ENCODE results near the gene LRRC10.
"Not testable (repeated sequence)": the region's sequence is repeated elsewhere in the genome, so short reads cannot be mapped to it uniquely, and the experiment has no call there.

The LRRC10 gene

GRCh38 chr12:69616025-69616424 is 5.3 kb upstream of the LRRC10 start:
- DNase-seq: no peak

DNA sequence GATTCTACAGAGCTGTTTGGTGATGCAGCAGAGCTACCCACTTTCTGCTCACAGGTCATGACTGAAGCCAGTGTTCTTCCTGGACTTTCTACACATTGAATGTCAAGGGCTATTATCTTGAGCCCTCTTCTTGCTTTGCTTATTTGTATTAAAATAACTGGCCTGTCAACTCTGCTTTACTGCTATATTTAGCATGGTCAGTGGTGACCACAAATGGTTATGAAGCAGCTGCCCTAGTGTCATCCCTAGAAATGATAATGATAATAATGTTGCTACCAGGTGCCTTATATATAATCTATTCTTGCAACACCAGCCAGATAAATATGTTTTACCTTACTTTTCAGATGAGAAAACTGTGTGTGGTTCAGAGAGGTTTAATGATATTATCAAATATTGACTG is 2.6 kb upstream of the LRRC10 start:
- DNase-seq: no peak

- DNase-seq: no peak
Measured at GRCh38 chr12:69610126-69610525, 581 bp downstream of the LRRC10 start.

- peak; percentile 12 for DNase-seq
Measured at GRCh38 chr12:69608114-69608513, 2.6 kb downstream of the LRRC10 start.

- DNase-seq: not testable (repeated sequence)
Measured at GRCh38 chr12:69604275-69604674, 6.4 kb downstream of the LRRC10 start.

- DNase-seq: not testable (repeated sequence)
Measured at GRCh38 chr12:69603556-69603955, 7.2 kb downstream of the LRRC10 start.

DNA sequence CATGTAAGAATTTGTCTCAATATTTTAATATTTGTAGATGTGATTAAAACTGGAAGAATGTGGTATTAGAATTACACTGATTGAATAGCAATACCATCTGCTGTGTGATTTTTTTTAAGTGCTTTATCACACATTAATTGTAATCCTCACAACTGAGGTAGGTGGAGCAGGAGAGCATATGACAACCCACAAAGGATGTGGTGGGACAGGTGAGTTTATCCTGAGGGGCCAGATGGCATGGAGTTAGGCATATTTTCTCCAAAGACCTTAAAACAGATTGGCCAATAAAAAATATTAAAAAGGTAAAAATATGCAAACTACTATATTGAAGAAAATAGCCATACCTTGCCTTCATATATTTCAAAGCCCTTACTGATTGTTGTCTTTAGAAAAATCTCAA is 7.8 kb downstream of the LRRC10 start:
- no peak for DNase-seq

DNA sequence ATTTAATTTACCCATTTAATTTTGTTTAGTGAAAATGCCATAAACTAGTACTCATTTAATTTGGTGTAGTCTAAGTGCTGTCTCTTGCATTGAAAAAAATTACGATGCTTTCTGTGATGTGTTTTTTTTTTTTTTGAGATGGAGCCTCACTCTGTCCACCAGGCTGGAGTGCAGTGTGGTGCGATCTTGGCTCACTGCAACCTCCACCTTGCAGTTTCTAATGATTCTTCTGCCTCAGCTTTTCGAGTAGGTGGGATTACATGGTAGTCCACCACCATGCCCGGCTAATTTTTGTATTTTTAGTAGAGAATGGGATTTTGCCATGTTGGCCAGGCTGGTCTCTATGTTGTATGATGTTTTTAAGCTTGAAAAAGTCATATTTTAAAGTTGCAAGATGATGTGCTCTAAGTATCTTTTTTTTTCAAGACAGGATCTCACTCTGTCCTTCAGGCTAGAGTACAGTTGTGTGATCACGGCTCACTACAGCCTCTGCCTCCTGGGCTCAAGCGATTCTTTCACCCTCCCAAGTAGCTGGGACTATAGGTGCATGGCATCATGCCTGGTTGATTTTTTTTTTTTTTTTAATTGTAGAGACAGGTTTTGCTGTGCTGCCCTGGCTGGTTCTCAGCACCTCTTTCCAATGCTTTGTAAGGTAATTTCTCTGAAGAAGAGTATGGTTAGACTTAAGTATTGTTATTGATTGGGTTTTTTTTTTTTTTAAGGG is 8.6 kb downstream of the LRRC10 start:
- no peak for DNase-seq

- DNase-seq: no peak
Measured at GRCh38 chr12:69600804-69601203, 9.9 kb downstream of the LRRC10 start.

DNA sequence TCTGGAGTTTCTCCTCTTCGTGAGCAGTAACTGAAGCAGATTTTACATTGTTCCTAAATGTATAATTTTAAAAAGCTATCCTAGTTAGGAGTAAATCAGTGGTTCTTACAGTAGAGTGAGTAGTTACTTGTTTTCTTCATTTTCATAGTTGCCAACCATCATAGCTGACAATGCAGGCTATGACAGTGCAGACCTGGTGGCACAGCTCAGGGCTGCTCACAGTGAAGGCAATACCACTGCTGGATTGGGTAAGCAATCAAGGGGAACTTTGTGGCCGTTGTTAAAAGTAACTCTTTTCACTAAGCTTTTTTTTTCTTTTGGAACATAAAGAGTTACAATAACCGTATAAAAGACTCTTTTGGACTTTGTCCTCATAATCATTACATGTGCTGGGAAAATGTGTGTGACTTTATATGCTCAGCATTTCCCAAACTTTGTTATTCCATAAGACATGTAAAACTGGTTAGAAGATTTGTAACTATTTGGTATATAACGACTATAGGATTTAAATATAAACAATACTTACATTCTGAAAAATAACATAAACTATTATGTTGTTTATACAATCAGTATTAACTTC is 12.4 kb downstream of the LRRC10 start:
- DNase-seq: no peak

- no peak for DNase-seq
Measured at GRCh38 chr12:69595689-69596088, 15.0 kb downstream of the LRRC10 start.

- no peak for DNase-seq
Measured at GRCh38 chr12:69589082-69589481, 21.6 kb downstream of the LRRC10 start.

- no peak for DNase-seq
Measured at GRCh38 chr12:69588527-69588926, 22.2 kb downstream of the LRRC10 start.

DNA sequence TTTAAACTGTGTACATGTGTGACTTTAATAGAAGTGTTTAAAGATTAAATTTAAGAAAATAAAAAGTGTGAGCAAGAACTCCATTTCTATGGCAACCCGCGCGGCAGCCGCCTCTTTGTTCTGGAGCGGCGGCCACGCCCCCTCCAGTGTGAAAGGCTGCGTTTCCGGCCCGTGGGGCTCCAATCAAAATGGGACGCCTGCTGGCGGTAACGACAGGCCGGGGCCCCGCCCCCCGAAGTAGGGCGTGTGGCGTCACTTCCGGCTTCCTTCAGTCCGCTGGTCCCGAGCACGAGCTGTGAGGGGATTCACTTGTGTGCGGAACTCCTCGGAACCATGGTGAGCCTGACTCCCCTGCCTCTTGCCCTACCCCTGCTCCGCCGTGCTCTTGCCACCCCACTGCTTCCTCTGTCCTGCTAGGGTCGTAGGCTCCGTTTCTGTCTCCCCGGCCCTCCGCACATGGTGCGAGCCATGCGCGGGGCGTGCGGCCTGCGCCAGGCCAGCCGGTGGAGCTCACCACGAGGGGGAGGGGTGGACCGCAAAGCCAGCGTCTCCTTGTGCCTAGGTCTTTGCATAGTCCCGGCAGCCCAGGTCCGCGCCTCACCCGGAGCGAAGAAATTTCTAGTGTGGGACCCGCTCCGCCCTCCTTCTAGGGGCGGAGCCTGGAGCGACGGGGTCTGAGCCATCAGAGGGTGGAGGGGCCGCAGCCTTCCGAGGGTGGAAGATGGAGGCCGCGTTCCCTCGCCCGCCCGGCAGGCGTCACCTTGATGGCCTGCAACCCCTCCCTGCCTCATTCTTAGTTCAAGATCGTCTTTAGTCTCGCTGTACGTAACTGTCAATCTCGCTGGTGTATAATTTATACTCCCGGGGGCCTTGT is 25.3 kb downstream of the LRRC10 start, which contains the start of gene CCT2:
CCT2 (plus strand) TSS at position 271 of the 874 bp plus-strand sequence; CDS start at position 334, 63 bp downstream.
- peak; percentile 96 for DNase-seq

GRCh38 chr12:69583203-69583602 is 27.5 kb downstream of the LRRC10 start:
- no peak for DNase-seq

GRCh38 chr12:69580074-69580473 is 30.6 kb downstream of the LRRC10 start:
- DNase-seq: no peak

- DNase-seq: no peak
Measured at GRCh38 chr12:69579029-69579428, 31.7 kb downstream of the LRRC10 start.

DNA sequence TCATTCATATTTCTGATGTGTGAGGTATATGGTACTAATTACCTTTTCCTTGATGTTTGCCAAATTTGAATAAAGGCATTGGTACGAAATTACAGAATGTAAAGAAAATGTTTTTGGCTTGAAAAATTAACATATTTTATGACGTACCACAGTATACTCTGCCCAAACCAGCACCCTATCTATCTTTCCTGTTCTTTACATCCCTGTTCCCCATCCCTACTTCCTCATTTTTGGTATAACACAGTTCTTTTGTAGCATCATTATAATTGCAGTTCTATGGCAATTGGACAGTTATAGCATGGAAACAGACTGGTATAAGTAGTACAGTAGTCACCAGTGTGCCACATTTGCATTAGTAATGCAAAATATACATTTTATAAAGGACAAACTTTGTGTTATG is 32.4 kb downstream of the LRRC10 start:
- no peak for DNase-seq

DNA sequence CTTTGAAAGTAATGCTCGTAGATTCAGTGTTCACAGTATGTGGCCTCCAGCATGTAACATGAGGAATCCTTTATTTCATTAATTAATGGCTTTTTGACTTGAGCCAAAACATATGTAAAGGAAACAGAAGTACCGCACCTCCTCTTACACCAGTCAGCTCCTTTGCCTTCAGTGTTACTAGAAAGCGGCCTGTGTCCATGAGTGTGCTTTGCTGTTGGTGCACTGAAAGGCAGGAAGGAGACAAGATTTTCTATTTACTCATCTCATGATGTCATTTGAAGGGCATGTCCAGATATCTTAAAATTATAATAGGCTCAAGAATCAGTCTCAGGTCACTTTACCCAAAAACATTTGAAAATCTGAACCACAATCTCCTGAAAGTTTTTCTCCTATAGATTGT is 35.4 kb downstream of the LRRC10 start:
- DNase-seq: peak; percentile 33

DNA sequence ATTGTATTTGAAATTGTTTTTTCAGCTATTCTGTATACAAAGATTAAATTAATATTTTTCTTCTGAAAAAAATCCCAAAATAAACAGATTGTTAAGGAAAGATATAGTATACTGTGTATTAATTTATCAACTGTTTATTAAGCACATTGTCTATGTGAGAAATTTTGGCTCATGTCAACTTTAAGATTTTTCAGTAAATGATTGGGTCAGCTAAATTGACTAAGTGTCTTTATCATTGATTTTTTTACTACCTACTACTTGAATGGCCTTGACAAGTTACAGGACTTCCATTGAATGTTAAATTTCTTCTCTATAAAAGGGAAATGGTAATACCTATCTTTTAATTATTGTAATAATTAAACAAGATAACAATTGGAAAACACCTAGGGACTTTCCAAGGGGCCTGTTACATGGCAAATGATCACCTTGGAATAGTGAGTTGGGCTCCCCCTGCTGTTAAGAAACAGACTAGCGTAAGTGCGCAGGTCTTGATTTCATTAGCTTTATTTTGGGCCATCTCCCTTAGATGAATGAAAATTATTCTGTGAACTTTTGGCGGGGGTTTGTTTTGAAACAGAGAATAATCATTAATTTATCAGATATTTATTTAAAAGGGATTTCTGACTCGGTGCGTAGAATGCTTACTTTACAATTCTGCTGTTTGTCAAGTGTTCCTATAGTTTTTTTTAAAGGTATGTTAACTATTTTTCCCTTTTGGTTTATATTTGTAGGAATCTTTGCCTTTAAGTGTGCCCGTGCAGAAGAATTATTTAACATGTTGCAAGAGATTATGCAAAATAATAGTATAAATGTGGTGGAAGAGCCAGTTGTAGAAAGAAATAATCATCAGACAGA is 39.9 kb downstream of the LRRC10 start:
- peak; percentile 57 for DNase-seq

DNA sequence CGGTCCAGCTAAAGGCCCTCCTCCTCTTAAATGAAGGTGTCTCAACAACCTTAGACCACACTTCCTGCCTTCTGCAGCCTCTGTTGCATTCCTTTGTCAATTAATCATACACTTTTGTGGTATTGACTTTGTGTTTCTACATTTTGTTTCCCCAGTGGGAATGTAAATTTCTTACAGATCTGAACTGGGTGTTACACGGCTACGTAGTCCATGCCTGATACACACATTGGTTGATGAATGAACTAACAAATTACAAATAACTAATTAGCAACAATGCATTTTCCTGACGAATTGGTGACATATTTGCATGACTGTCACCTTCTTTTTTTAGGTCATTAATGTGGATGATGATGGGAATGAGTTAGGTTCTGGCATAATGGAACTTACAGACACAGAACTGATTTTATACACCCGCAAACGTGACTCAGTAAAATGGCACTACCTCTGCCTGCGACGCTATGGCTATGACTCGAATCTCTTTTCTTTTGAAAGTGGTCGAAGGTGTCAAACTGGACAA is 40.6 kb downstream of the LRRC10 start:
- DNase-seq: peak; percentile 78

DNA sequence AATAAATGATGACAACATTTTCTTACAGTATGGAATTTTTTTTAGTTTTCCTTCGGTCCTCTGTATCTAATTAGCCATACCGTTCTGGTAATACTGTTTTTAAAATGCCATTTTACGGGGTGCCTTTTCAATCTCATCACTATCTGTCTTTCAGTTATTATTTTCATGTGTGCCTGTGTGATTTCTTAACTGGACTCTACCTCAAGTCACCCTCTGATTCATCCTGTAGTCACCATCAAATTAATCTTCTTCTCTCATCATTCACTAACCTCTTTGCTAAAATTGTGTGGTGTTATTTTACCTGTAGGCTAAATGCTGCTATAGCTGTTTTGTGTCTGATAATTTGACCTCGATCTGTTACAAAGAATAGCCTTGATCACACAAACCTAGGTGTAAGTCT is 41.5 kb downstream of the LRRC10 start:
- peak; percentile 64 for DNase-seq

Measured in fibroblast of skin of abdomen (primary cell).